ENCODE results near the gene WDPCP.
A peak's percentile ranks its signal among the peaks of the same experiment; 100 is the strongest.
"Not testable (repeated sequence)": the region's sequence is repeated elsewhere in the genome, so short reads cannot be mapped to it uniquely, and the experiment has no call there.

Gene WDPCP

DNA sequence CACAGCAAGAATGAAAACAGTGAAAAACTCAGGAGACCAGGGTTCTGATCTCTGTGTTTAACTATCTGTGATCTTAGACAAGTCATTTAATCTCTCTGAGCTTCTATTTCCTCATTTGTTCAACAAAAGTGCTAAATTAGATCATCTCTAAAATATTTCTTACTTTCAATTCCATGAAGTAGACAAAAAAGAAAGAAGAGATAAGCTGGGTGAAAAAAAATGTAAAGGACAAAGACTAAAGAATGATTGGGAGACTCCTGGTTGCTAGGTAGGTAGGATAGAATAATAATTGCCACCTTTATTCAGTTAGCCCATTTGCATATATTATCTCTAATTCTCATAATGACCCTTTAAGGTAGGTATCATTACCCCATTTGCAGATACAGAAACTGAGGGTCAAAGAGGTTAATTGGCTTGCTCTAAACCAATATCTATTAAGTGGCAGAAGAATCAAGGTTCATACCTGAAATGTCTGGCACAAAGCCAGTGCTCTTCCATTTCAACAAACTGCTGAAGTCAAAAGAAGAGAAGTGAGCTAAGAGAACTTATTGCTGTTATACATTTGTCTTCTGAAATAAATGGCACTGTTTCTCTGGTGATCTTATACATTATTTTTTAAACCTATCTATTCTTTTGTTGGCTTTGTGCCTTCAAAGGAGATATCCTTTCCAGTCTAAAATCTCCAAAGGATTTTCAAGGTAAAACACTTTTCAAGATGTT lies 395.9 kb downstream of the WDPCP start:
- no peak overlapping the region for H3K4me3 ChIP-seq (ENCODE audit: control insufficient read depth, low read depth, low read length)
- no peak for DNase-seq (ENCODE audit: low read depth)
- TF ChIP-seq, protein P1, sequence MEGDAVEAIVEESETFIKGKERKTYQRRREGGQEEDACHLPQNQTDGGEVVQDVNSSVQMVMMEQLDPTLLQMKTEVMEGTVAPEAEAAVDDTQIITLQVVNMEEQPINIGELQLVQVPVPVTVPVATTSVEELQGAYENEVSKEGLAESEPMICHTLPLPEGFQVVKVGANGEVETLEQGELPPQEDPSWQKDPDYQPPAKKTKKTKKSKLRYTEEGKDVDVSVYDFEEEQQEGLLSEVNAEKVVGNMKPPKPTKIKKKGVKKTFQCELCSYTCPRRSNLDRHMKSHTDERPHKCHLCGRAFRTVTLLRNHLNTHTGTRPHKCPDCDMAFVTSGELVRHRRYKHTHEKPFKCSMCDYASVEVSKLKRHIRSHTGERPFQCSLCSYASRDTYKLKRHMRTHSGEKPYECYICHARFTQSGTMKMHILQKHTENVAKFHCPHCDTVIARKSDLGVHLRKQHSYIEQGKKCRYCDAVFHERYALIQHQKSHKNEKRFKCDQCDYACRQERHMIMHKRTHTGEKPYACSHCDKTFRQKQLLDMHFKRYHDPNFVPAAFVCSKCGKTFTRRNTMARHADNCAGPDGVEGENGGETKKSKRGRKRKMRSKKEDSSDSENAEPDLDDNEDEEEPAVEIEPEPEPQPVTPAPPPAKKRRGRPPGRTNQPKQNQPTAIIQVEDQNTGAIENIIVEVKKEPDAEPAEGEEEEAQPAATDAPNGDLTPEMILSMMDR (IDR thresholded peaks at IDR 0.05; ENCODE audit: control insufficient read depth, insufficient read depth, low read depth, low read length, missing control alignments) = no peak

DNA sequence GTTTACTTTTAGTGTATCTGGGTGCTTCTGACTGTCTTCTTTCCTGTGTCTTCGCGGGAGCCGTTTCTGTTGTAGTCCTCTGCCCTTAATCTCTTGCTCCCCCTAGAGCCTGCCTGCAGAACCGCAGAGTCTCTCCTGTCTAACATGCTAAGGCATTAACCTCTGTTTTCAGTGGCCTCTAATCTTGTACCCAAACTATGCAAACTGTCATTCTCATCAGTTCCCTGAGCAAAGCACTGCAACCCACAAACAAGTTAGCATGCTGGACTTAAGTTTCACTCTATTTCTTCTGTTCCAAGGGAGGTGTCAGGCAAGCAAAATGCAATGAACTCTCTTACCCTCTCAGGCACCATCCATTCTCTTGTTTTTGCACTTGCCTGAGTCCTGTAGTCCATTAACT lies 399.3 kb downstream of the WDPCP start:
- TF ChIP-seq, protein P1 (IDR thresholded peaks at IDR 0.05; ENCODE audit: control insufficient read depth, insufficient read depth, low read depth, low read length, missing control alignments) = peak; percentile 89
- H3K4me3 ChIP-seq (ENCODE audit: control insufficient read depth, low read depth, low read length) = no peak overlapping the region
- DNase-seq (ENCODE audit: low read depth) = peak; percentile 4

DNA sequence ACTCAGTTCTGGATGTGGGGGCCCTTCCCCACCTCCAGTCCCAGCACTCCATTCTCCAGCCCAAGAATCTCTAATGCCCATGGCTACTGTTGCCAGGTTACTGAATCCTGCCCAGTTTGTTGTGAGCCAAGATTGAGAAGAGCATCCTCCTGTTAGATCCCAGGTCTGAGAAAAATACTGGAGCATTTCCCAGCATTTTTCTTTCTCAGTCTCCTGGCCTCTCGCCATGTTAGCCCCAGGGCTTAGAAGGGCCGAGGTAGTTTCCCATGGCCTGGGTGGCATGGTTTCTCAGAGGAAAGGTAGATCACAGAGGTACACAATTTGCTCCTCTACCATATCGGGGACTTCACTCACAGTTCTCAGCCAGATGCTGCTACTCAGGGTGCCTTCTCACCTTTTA lies 401.9 kb downstream of the WDPCP start:
- no peak overlapping the region for H3K4me3 ChIP-seq (ENCODE audit: control insufficient read depth, low read depth, low read length)
- no peak for DNase-seq (ENCODE audit: low read depth)

DNA sequence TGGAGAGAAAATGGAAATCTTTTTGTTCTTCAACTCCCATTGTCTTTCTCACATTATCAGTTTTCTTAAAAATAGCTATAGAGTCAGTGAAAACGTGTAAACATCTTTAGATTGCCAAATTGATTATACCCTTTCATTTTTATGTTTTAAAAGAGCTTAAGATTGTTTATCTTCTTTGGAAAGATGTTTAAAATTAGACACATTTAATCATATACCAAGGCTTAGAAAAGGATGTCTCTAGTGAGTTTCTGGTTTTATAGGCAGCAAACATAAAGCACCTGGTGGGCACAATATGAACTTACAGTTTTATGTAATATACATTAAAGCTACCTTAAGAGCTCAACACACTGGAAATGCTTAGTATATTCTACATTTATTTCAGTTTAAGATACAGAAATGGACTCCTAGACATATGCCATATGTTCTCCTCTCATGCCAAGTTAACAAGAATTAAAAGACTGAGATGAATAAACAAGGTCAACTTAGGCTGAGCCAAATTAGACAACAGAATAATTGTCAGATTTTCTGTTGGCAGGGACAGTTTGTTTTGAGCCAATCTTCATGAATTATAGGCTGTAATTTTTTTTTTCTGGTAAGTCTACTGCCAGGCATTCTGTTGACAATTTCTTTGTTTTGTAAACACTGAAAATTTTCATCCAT lies 425.0 kb downstream of the WDPCP start:
- no peak overlapping the region for H3K4me3 ChIP-seq (ENCODE audit: control insufficient read depth, low read depth, low read length)
- no peak for DNase-seq (ENCODE audit: low read depth)
- TF ChIP-seq, protein P1 (IDR thresholded peaks at IDR 0.05; ENCODE audit: control insufficient read depth, insufficient read depth, low read depth, low read length, missing control alignments) = no peak

More for the DNA sequence above, 401.9 kb downstream of the WDPCP start:
- TF ChIP-seq, protein P1 (IDR thresholded peaks at IDR 0.05; ENCODE audit: control insufficient read depth, insufficient read depth, low read depth, low read length, missing control alignments) = no peak

DNA sequence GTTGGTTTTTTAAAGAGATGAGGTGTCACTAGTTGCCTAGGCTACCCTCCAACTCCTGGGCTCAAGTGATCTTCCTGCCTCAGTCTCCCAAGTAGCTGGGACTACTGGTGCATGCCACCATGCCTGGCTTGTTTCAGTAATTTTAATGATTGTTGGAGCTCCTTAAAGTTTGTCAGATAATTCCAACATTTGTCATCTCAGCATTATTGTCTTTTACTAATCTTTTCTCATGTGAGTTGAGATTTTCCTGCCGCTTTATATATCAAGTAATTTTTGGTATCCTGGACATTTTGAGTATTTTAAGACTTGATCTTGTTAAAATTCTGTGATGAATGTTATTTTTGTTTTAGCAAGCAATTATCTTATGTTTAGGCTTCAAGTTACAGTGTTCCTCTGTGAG lies 429.0 kb downstream of the WDPCP start:
- TF ChIP-seq, protein P1 (IDR thresholded peaks at IDR 0.05; ENCODE audit: control insufficient read depth, insufficient read depth, low read depth, low read length, missing control alignments) = no peak
- no peak for DNase-seq (ENCODE audit: low read depth)
- H3K4me3 ChIP-seq (ENCODE audit: control insufficient read depth, low read depth, low read length) = no peak overlapping the region

DNA sequence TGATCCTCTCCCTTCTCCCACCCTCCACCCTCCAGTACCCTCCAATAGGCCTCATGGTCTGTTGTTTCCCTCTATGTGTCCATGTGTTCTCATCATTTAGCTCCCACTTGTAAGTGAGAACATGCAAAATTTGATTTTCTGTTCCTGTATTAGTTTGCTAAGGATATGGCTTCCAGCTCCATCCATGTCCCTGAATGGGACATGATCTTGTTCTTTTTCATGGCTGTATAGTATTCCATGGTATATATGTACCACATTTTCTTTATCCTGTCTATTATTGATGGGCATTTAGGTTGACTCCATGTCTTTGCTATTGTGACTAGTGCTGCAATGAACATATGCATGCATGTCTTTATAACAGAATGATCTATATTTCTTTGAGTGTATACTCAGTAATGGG lies 451.6 kb downstream of the WDPCP start:
- not testable (repeated sequence) for H3K4me3 ChIP-seq (ENCODE audit: control insufficient read depth, low read depth, low read length); DNase-seq (ENCODE audit: low read depth)

DNA sequence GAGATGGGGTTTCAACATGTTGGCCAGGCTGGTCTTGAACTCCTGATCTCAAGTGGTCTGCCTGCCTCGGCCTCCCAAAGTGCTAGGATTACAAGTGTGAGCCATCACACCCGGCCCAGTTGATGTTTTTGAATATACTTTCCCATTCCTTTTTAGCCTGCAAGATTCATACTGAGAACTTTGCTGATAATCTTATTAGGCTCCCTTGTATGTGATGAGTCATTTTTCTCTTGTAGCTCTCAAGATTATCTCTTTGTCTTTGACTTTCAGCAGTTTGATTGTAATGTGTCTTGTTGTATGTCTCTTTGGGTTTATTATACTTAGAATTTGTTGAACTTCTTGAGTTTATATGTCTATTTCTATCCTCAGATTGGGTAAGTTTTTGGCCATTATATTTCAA lies 456.3 kb downstream of the WDPCP start:
- no peak for DNase-seq (ENCODE audit: low read depth)
- no peak overlapping the region for H3K4me3 ChIP-seq (ENCODE audit: control insufficient read depth, low read depth, low read length)
- TF ChIP-seq, protein P1 (IDR thresholded peaks at IDR 0.05; ENCODE audit: control insufficient read depth, insufficient read depth, low read depth, low read length, missing control alignments) = no peak
